HEK293 (cell line): ENCODE results near the gene ZNF608.

Source experiments
- KLF16 ChIP-seq: fragments of 450-650 bp; formaldehyde crosslinking; IDR thresholded peaks from 2 replicates; pipeline ENCODE4 v1.5.1; 2017; ENCODE audit warnings: missing biosample characterization, missing genetic modification characterization
- SETDB1 ChIP-seq: IDR thresholded peaks from one replicate; pipeline ENCODE4 v1.6.1; 2017; ENCODE audit warnings: mild to moderate bottlenecking, low read length, moderate library complexity, mixed read lengths; ENCODE audit not compliant: insufficient read length
- ZNF670 ChIP-seq: fragments of 450-650 bp; formaldehyde crosslinking; IDR thresholded peaks from 2 replicates; pipeline ENCODE4 v1.5.1; 2016; ENCODE audit warnings: missing biosample characterization, missing genetic modification characterization, low read depth
- TF ChIP-seq, protein P1 (sequence below): fragments of 450-650 bp; formaldehyde crosslinking; IDR thresholded peaks from 2 replicates; pipeline ENCODE4 v1.5.1; 2016; ENCODE audit warnings: missing biosample characterization, missing genetic modification characterization
- TF ChIP-seq, protein P2 (sequence below): fragments of 450-650 bp; formaldehyde crosslinking; IDR thresholded peaks from 2 replicates; pipeline ENCODE4 v1.5.1; 2016; ENCODE audit warnings: missing biosample characterization, missing genetic modification characterization, low read depth

DNA sequence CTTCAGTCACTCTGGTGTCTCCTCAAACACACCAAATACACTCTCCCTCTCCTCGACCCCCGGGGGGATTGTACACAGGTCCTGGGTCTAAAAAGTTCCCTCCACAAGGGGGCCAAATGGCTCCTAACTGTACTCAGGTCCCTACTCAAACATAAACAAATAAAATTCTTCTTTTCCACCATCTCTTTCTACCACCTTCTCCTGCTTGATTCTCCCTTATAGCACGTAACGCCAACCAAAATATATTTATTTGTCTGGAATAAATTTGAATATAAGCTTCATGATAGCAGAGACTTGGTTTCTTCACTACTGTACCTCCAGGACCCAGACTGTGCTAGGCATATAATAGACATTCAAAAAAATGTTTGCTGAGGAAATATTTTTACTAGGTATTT, 21.4 kb downstream of the ZNF608 start:
- TF ChIP-seq SETDB1 (no peak), KLF16 (tag by site-specific recombination) (no peak), ZNF670 (tag by site-specific recombination) (no peak)
- TF ChIP-seq, protein P1, sequence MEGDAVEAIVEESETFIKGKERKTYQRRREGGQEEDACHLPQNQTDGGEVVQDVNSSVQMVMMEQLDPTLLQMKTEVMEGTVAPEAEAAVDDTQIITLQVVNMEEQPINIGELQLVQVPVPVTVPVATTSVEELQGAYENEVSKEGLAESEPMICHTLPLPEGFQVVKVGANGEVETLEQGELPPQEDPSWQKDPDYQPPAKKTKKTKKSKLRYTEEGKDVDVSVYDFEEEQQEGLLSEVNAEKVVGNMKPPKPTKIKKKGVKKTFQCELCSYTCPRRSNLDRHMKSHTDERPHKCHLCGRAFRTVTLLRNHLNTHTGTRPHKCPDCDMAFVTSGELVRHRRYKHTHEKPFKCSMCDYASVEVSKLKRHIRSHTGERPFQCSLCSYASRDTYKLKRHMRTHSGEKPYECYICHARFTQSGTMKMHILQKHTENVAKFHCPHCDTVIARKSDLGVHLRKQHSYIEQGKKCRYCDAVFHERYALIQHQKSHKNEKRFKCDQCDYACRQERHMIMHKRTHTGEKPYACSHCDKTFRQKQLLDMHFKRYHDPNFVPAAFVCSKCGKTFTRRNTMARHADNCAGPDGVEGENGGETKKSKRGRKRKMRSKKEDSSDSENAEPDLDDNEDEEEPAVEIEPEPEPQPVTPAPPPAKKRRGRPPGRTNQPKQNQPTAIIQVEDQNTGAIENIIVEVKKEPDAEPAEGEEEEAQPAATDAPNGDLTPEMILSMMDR (tag by site-specific recombination), result peak; percentile 11; the same call in 1 of the 2 replicates
- TF ChIP-seq, protein P2, sequence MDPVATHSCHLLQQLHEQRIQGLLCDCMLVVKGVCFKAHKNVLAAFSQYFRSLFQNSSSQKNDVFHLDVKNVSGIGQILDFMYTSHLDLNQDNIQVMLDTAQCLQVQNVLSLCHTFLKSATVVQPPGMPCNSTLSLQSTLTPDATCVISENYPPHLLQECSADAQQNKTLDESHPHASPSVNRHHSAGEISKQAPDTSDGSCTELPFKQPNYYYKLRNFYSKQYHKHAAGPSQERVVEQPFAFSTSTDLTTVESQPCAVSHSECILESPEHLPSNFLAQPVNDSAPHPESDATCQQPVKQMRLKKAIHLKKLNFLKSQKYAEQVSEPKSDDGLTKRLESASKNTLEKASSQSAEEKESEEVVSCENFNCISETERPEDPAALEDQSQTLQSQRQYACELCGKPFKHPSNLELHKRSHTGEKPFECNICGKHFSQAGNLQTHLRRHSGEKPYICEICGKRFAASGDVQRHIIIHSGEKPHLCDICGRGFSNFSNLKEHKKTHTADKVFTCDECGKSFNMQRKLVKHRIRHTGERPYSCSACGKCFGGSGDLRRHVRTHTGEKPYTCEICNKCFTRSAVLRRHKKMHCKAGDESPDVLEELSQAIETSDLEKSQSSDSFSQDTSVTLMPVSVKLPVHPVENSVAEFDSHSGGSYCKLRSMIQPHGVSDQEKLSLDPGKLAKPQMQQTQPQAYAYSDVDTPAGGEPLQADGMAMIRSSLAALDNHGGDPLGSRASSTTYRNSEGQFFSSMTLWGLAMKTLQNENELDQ (tag by site-specific recombination), result no peak
